Measurements from ENCODE around the gene SYTL5.

SYTL5 gene

DNA sequence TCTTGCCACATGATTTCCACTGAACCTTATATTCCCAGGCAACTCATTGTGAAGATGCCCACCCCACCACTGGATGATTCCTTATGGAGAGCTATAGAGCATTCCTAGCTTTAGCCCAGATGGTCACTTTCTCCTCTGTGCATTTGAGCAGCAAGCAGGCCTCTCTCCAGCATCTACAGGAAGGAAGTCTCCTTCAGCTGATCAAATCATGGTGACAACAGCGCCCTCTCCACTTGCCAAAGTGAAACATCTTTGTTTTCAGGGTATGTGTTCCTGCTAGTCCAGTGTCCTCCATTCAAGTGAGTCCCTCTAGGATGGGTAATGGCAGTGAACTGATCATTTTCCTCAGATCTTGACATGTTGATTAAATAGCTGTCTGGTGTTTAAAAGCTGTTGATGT is 10.9 kb upstream of the SYTL5 start:
- H3K4me3 ChIP-seq (ENCODE audit: low read length): no peak overlapping the region
- no peaks in the 10 kb centered on the region for H3K27me3 ChIP-seq (ENCODE audit: insufficient read depth, low read length)
- H3K4me1 ChIP-seq (ENCODE audit: insufficient read depth, low read length): no peaks in the 10 kb centered on the region
- H3K9me3 ChIP-seq (ENCODE audit: low read length): no peaks in the 10 kb centered on the region
- H2AFZ ChIP-seq (ENCODE audit: low read depth, low read length): no peak overlapping the region
- no peaks in the 10 kb centered on the region for H3K36me3 ChIP-seq (ENCODE audit: insufficient read depth, low read length)

DNA sequence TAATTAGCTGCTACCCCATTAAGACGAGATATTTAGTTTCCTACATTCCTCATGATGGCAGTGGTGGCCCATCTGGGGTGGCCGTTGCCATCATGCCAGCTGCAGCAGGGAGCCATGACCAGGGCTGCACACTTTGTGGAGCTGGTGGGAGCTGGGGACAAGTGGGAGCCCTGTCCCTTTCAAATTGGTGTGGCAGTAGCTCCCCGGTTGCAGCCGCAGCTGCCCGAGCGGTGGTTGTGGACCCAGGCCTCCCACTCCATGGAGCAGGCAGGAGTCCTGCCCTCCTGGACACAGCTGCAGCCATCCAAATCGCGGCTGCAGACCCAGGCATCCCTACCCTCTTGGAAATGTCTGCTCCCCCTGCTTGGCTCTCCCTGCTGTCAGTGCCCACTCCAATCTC is 9.3 kb upstream of the SYTL5 start:
- Histone ChIP-seq H3K27me3 (ENCODE audit: insufficient read depth, low read length) (no peaks in the 10 kb centered on the region), H3K4me3 (ENCODE audit: low read length) (no peak overlapping the region), H3K36me3 (ENCODE audit: insufficient read depth, low read length) (no peaks in the 10 kb centered on the region), H2AFZ (ENCODE audit: low read depth, low read length) (no peak overlapping the region), H3K9me3 (ENCODE audit: low read length) (no peaks in the 10 kb centered on the region), H3K4me1 (ENCODE audit: insufficient read depth, low read length) (no peaks in the 10 kb centered on the region)

DNA sequence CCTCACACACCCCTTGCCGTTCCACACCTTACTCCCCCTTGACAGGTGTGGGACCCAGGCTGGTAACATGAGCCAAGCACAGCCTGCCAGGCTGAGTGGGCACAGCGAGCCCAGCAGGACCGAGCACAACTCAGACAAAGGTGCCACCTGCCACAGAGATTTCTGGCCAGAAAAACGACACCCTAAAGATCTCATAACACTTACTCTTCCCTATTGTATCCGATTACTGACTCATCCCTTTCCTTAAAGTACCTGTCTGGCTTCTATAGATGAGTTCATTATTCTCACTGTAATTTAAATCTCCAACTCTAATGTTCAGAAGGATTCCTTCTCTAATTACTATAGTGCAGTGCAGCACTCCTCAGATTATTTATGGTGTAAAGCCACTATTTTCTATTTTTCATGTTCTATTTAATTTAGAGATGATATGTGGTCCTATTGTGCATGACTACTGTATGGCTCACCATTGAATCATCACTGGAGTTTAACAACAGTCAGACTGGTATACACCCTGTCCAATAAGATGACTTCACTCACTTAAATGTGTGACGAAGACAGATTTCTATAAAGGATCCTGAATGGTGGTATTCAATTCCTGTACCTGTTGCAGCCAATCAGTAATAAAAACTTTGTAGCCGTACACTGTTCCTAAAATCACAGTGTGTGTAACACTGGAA is 7.6 kb upstream of the SYTL5 start:
- H3K36me3 ChIP-seq (ENCODE audit: insufficient read depth, low read length): no peaks in the 10 kb centered on the region
- no peaks in the 10 kb centered on the region for H3K4me1 ChIP-seq (ENCODE audit: insufficient read depth, low read length)
- no peaks in the 10 kb centered on the region for H3K9me3 ChIP-seq (ENCODE audit: low read length)
- H2AFZ ChIP-seq (ENCODE audit: low read depth, low read length): no peak overlapping the region
- H3K4me3 ChIP-seq (ENCODE audit: low read length): no peak overlapping the region
- no peaks in the 10 kb centered on the region for H3K27me3 ChIP-seq (ENCODE audit: insufficient read depth, low read length)

DNA sequence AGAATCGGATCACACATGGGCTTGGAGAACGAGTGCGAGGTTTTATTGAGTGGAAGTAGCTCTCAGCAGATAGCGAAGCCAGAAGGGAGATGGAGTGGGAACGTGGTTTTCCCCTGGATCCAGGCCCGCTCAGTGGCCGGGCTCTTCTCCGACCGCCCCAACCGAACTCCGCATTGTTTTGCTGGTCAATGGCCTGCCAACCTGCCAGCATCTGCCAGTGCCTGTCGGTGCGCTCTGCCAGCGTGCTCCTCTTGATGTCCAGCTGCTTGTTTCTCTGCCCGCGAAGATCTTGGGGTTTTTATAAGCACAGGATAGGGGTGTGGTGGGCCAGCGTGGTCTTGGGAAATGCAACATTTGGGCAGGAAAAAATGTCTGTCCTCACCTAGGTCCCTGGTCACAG is 5.6 kb upstream of the SYTL5 start:
- no peaks in the 10 kb centered on the region for H3K36me3 ChIP-seq (ENCODE audit: insufficient read depth, low read length)
- H3K4me3 ChIP-seq (ENCODE audit: low read length): no peak overlapping the region
- H3K4me1 ChIP-seq (ENCODE audit: insufficient read depth, low read length): no peaks in the 10 kb centered on the region

DNA sequence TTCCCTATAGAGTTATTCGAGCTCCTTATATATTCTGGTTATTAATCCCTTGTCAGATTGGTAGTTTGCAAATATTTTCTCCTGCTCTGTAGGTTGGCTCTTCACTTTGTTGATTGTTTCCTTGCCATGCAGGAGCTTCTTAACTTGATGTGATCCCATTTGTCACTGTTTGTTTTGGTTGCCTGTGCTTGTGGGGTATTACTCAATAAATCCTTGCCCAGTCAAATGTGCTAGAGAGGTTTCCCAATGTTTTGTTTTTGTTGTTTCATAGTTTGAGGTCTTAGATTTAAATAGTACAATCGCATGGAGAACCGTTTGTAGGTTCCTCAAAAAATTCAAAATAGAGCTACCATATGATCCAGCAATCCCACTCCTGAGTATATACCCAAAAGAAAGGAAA is 2.3 kb upstream of the SYTL5 start:
- H3K36me3 ChIP-seq (ENCODE audit: insufficient read depth, low read length): no peaks in the 10 kb centered on the region
- H3K4me3 ChIP-seq (ENCODE audit: low read length): no peak overlapping the region
- H3K4me1 ChIP-seq (ENCODE audit: insufficient read depth, low read length): no peaks in the 10 kb centered on the region
- no peaks in the 10 kb centered on the region for H3K9me3 ChIP-seq (ENCODE audit: low read length)
- H3K27me3 ChIP-seq (ENCODE audit: insufficient read depth, low read length): no peaks in the 10 kb centered on the region
- no peak overlapping the region for H2AFZ ChIP-seq (ENCODE audit: low read depth, low read length)

More for the DNA sequence above, 5.6 kb upstream of the SYTL5 start:
- no peaks in the 10 kb centered on the region for H3K27me3 ChIP-seq (ENCODE audit: insufficient read depth, low read length)
- no peak overlapping the region for H2AFZ ChIP-seq (ENCODE audit: low read depth, low read length)
- H3K9me3 ChIP-seq (ENCODE audit: low read length): no peaks in the 10 kb centered on the region

DNA sequence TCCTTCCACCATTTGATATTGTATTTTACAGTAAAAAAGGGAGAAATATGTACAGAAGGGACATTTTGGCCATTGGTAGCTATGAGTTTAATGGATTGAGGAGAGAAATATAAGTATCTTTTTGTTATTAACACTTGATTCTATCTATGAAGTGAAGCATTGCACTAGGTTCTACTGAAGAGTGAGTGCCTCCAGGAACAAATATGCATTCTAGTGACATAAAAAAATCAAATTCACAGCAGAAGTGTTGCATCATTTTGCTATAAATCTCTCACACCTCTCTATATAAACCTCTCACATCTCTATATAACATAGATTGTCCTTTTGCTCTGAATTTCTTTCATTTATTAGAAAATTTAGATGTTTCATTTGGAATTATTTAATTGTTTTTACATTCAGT is 425 bp downstream of the SYTL5 start:
- Histone ChIP-seq H3K27me3 (ENCODE audit: insufficient read depth, low read length) (no peaks in the 10 kb centered on the region), H3K36me3 (ENCODE audit: insufficient read depth, low read length) (no peaks in the 10 kb centered on the region), H2AFZ (ENCODE audit: low read depth, low read length) (no peak overlapping the region), H3K9me3 (ENCODE audit: low read length) (no peaks in the 10 kb centered on the region), H3K4me3 (ENCODE audit: low read length) (no peak overlapping the region), H3K4me1 (ENCODE audit: insufficient read depth, low read length) (no peaks in the 10 kb centered on the region)

DNA sequence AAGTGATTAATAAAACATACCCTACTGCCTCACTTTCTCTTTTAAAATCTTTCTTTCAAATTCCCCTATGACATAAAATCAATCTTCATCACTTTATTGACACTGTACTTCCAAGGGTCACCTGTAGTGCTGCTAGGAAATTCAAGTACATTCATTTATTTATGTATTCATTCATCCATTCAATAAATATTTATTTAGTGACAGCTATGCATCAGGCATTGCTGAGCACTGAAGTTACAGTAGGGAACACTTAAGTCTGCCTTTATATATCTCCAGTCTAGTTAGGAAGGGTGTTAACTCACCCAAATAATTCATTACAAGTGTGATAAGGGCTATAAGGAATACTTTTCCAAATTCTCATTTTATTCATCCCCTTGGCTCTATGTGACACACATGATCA is 2.3 kb downstream of the SYTL5 start:
- Histone ChIP-seq H3K4me1 (ENCODE audit: insufficient read depth, low read length) (no peaks in the 10 kb centered on the region), H2AFZ (ENCODE audit: low read depth, low read length) (no peak overlapping the region), H3K27me3 (ENCODE audit: insufficient read depth, low read length) (no peaks in the 10 kb centered on the region), H3K4me3 (ENCODE audit: low read length) (no peak overlapping the region), H3K36me3 (ENCODE audit: insufficient read depth, low read length) (no peaks in the 10 kb centered on the region), H3K9me3 (ENCODE audit: low read length) (no peaks in the 10 kb centered on the region)

GRCh38 chrX:38009641-38010040 is 3.3 kb downstream of the SYTL5 start:
- Histone ChIP-seq H3K36me3 (ENCODE audit: insufficient read depth, low read length) (no peaks in the 10 kb centered on the region), H3K4me1 (ENCODE audit: insufficient read depth, low read length) (no peaks in the 10 kb centered on the region), H2AFZ (ENCODE audit: low read depth, low read length) (no peak overlapping the region), H3K9me3 (ENCODE audit: low read length) (no peaks in the 10 kb centered on the region), H3K27me3 (ENCODE audit: insufficient read depth, low read length) (no peaks in the 10 kb centered on the region), H3K4me3 (ENCODE audit: low read length) (no peak overlapping the region)

DNA sequence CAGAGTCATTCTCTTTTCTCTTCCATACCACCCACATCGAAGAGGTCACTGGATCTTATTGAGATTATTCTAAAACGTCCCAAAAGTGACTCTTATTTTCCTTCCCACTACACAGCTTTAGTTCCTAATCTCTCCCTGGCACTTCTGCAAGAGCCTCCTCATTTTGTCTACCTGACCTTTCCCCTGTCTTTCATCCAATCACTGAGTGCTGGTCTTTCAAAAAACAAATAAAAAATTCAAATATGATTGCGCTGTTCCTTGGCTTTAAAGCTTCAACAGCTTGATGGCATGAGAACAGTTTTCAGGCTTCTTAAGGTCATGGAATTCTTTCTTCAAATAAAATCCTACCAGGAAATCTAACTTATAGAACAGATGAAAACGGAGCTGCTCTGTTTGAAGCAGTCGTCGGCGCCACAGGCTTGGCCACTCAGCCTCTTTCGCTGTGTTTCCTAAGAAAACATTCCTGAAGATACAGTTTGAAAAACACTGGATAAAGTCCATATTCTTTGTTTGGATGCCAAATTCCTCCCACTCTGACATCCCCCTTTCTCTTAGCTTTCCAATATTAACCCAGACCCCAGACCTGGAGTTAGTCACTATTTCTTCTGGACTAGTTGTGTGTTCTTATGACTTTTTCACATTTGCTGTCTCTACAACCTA is 12.5 kb downstream of the SYTL5 start:
- Histone ChIP-seq H3K36me3 (ENCODE audit: insufficient read depth, low read length) (no peaks in the 10 kb centered on the region), H3K27me3 (ENCODE audit: insufficient read depth, low read length) (no peaks in the 10 kb centered on the region), H2AFZ (ENCODE audit: low read depth, low read length) (no peak overlapping the region), H3K4me1 (ENCODE audit: insufficient read depth, low read length) (no peaks in the 10 kb centered on the region), H3K9me3 (ENCODE audit: low read length) (no peaks in the 10 kb centered on the region), H3K4me3 (ENCODE audit: low read length) (no peak overlapping the region)

DNA sequence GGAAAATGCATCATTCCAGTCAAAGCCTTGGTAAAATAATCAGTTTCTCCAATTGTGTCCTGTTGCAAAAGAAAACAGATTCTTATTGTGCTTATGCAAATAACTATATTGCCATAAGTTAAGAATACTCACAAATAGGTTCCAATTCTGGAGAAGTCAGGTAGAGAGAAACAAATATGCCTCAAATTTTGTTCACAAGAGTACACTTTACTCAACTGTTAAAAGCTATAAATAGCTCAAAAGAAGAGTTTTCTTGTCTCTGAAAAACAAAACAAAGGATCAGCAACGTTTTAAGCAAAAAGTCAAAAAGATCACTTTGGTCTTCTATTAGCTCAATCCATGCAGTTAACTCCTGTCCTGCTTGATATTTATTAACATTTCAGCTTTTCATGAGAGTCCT is 21.9 kb downstream of the SYTL5 start:
- Histone ChIP-seq H3K4me3 (ENCODE audit: low read length) (no peak overlapping the region), H2AFZ (ENCODE audit: low read depth, low read length) (no peak overlapping the region), H3K4me1 (ENCODE audit: insufficient read depth, low read length) (no peaks in the 10 kb centered on the region), H3K36me3 (ENCODE audit: insufficient read depth, low read length) (no peaks in the 10 kb centered on the region), H3K9me3 (ENCODE audit: low read length) (no peaks in the 10 kb centered on the region), H3K27me3 (ENCODE audit: insufficient read depth, low read length) (no peaks in the 10 kb centered on the region)

DNA sequence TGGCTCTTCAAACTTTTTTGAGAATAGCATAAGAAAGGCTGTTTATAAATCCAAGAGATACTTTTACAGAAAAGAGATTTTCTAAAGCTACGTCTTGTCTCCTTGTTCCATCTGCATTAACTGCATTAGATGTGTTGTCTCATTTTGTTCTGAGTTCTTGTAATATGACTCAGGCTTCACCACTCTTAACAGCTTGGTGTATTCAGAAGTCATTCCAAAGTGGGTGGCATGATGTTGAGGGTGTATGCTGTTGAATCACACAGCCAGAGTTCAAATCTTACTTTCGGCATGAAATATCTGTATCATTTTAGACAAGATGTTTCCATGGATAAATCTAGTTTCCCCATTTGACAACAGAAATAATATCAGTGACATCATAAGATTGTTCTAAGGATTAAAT is 30.1 kb downstream of the SYTL5 start:
- Histone ChIP-seq H2AFZ (ENCODE audit: low read depth, low read length) (no peak overlapping the region), H3K4me1 (ENCODE audit: insufficient read depth, low read length) (no peaks in the 10 kb centered on the region), H3K4me3 (ENCODE audit: low read length) (no peak overlapping the region)

DNA sequence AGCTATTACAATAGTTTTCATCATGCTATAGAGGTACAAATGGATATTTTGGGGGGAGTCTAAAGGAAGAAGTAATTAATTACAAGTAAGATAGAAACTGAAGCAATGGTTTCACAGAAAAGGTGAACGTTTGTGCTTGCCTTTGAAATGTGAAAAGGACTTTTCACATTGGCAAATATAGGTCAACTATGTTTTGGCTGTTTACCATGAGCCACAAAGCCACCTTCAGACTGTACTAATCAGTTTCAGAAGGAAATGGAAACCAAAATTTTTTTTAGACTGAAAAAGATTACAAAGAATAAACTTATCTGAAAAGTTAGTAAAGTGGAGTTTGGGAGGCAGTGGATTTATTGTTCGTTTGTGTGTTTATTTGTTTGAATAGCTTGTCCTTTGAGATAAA is 32.1 kb downstream of the SYTL5 start:
- H3K4me1 ChIP-seq (ENCODE audit: insufficient read depth, low read length): no peaks in the 10 kb centered on the region
- no peaks in the 10 kb centered on the region for H3K36me3 ChIP-seq (ENCODE audit: insufficient read depth, low read length)
- H3K4me3 ChIP-seq (ENCODE audit: low read length): no peak overlapping the region
- H2AFZ ChIP-seq (ENCODE audit: low read depth, low read length): no peak overlapping the region
- H3K9me3 ChIP-seq (ENCODE audit: low read length): no peaks in the 10 kb centered on the region
- H3K27me3 ChIP-seq (ENCODE audit: insufficient read depth, low read length): no peaks in the 10 kb centered on the region

More for the DNA sequence above, 30.1 kb downstream of the SYTL5 start:
- H3K9me3 ChIP-seq (ENCODE audit: low read length): no peaks in the 10 kb centered on the region
- H3K36me3 ChIP-seq (ENCODE audit: insufficient read depth, low read length): no peaks in the 10 kb centered on the region
- H3K27me3 ChIP-seq (ENCODE audit: insufficient read depth, low read length): no peaks in the 10 kb centered on the region

DNA sequence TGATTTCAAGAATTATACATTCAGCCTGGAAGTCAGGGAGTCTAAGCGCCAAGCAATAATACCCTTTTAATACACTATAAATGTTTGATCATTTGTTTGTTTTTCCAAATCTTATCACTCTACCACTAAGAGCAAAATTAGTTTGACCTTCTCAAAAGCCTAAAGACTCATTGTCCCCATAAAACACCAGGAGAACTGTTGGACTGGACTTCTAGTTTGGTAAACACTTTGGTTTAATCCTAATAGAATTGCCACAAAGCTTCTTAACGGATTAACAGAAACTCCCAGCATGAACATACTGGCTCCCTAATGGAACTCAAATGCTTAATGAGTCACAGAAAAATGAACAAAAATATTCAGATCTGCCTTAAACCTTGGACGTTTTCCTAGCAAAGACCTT is 34.9 kb downstream of the SYTL5 start:
- H2AFZ ChIP-seq (ENCODE audit: low read depth, low read length): no peak overlapping the region
- H3K4me1 ChIP-seq (ENCODE audit: insufficient read depth, low read length): no peaks in the 10 kb centered on the region
- H3K4me3 ChIP-seq (ENCODE audit: low read length): no peak overlapping the region
- no peaks in the 10 kb centered on the region for H3K36me3 ChIP-seq (ENCODE audit: insufficient read depth, low read length)
- no peaks in the 10 kb centered on the region for H3K9me3 ChIP-seq (ENCODE audit: low read length)
- no peaks in the 10 kb centered on the region for H3K27me3 ChIP-seq (ENCODE audit: insufficient read depth, low read length)

DNA sequence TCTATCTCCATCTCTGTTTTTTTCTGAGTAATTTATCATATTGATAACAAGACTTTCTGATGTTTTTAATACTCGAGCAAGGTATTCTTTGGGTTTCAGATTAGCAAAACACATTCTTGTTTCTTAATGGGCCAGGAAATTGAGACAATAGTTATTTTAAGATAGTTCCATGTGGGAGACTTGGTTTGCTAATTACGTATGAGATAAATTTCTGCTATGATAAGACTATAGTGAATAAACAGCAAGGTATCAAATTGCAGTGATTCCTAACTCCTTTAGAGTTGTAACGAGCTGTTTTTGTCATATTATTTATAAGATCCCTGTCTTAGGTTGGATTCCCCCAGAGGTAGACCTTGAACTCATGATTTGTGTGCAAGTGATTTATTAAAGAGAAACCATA is 38.3 kb downstream of the SYTL5 start:
- Histone ChIP-seq H3K4me3 (ENCODE audit: low read length) (no peak overlapping the region), H3K4me1 (ENCODE audit: insufficient read depth, low read length) (peaks cover 2% of the 10 kb centered on the region), H3K9me3 (ENCODE audit: low read length) (no peaks in the 10 kb centered on the region), H2AFZ (ENCODE audit: low read depth, low read length) (no peak overlapping the region), H3K27me3 (ENCODE audit: insufficient read depth, low read length) (no peaks in the 10 kb centered on the region), H3K36me3 (ENCODE audit: insufficient read depth, low read length) (no peaks in the 10 kb centered on the region)
